HG03097 (cell line): ENCODE results near the gene SHISA5.
"Not testable (repeated sequence)": the region's sequence is repeated elsewhere in the genome, so short reads cannot be mapped to it uniquely, and the experiment has no call there.

Experiments
- ATAC-seq: cut with Tn5 transposase; IDR thresholded peaks from one replicate; pipeline ENCODE4 v1.9.1; 2021; ENCODE audit not compliant: unreplicated experiment, low FRiP score

Gene SHISA5

DNA sequence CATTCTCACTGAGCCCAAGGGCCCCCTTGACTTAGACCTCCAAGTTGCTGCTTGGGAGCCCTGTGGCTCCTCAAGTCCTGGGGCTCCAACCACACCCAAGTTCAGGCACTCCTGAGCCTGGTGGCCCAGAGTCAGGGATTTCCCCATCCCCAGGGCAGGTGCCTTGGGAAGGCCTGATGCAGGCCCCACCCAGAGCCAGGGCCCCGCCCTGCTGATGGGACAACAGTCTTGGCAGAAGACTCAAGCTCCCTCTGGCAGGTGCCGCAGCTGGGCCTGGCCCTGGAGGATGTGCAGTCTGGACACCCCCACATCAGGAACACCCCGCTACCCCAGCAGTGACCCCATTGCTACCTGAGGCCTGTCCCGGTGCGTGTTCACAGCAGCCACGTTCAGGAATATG lies 17.7 kb upstream of the SHISA5 start:
- ATAC-seq = no peak

DNA sequence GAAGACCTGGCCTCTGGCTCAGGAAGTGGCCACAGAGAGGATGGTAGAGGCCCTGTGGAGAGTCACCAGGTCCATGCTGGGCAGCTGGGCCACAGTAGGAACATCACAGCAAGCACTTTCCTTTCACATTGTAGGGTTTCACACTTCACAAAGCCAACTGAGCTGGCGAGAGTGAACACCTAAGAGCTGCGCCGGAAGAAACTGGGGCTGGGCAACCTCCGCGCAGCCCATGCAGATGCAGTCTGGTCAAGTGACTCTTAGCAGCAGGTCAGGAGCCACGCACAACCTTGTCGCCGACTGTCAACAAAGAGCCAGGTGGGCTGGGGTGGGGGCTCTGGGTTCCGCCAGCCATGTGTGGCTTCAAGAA lies 15.3 kb upstream of the SHISA5 start:
- ATAC-seq = no peak

DNA sequence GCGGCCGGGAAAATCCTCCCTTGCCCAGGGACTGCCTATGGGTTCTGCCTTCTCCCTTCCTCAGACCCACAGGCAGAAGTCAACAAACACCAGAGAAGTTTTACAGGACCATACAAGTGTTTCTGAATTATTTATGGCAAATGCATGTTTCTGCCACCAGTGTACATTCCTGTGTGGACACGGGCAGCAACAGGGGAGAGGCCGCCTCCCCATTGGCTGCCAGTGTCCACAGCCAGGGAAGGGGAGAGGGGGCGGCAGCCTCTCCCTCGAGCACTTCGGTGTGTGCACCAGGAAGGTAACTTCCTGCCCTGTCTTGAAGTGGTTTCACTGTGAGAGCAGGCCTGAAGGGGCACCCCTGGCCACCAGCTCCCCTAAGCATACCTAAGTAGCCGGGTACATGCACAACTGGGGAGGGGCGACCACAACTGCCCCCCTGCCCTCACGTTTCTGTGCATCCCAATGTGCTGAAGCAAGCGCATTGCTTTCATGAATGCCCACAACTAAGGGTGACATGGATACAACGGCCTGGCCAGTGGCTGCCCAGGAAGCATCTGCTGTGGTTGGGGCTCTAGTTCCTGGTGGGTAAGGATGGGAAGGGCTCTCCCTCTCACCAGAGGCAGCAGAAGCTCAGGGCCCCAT lies 14.8 kb upstream of the SHISA5 start:
- ATAC-seq = no peak

DNA sequence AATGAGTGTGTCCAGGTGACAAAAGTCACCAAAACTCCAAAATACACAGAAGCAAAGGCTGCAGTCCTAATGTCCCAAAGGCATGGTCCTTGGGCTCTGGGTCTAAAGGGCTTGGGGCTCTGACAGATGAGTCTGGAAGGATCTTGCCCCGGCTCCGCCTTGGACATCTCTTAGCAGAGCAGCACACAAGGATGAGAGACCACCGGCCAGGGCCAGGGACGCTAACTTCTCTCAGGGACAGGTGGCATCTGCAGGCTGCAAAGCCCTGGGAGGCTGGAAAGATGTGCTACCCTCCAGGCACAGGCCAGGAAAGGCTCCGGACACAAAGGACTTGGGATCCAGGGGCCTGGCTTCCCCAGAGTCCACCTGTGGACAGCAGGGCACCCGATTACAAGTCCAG lies 14.1 kb upstream of the SHISA5 start:
- ATAC-seq = no peak

DNA sequence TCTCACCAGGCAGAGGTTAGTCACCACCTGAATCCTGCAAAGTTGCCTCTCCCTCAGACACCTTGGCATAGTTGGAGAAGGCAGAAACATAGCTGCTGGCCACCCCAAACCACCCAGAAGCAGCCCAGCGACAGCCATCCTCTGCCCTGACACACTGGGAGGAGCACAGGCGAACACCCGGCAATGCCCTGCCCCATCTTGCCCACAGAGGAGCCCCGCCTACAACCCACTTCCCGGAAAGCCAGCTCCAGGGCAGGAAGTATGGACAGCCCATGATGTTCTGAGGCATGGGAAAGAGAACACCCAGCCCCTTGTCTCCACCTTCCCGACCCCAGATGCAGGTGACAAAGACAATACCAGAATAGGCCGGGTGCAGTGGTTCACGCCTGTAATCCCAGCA lies 12.6 kb upstream of the SHISA5 start:
- no peak for ATAC-seq

DNA sequence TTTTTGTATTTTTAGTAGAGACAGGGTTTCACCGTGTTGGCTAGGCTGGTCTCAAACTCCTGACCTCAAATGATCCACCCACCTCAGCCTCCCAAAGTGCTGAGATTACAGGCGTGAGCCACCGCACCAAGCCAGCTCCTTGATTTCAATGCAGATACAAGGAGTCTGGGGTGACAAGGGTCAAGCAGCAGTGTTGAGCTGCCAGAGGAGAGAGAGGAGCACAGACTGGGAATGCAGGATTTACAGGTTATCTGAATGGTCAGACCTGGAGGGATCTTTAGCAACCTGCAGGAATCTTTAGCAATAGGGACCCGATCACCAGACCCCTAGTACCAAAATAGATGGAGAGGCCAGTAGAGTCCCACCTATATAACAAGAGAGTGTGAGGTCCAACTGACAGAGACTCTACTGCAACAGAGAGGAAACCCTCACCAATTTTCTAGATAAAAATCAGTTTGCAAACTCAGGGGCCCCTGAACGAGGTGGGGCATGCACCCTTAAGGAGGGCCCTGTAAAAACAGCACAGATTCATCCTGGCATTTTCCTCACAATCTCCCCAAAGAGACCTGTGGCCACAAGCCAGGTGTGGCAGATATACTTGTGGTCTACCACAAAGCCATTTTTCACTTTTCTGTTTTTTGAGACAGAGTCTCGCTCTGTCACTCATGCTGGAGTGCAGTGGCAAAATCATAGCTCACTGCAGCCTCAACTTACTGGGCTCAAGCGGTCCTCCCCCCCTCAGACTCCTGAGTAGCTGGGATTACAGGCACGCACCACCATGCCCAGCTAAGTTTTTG lies 10.7 kb upstream of the SHISA5 start:
- no peak for ATAC-seq

DNA sequence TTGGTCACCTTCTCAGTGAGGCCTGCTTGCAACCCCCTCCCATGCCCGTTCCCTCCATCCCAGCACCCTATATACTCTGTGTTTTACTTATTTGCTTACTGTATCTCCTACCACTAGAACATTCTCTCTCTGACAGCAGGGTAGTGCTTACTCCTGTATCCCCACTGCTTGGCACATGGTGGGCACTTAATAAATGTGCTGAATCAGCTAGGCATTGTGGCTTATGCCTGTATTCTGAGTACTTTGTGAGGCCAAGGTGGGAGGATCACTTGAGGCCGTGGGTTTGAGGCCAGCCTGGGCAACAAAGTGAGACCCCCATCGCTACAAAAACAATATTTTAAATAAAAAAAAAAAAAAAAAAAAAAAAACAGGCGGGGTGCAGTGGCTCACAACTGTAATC lies 7.6 kb upstream of the SHISA5 start:
- no peak for ATAC-seq

DNA sequence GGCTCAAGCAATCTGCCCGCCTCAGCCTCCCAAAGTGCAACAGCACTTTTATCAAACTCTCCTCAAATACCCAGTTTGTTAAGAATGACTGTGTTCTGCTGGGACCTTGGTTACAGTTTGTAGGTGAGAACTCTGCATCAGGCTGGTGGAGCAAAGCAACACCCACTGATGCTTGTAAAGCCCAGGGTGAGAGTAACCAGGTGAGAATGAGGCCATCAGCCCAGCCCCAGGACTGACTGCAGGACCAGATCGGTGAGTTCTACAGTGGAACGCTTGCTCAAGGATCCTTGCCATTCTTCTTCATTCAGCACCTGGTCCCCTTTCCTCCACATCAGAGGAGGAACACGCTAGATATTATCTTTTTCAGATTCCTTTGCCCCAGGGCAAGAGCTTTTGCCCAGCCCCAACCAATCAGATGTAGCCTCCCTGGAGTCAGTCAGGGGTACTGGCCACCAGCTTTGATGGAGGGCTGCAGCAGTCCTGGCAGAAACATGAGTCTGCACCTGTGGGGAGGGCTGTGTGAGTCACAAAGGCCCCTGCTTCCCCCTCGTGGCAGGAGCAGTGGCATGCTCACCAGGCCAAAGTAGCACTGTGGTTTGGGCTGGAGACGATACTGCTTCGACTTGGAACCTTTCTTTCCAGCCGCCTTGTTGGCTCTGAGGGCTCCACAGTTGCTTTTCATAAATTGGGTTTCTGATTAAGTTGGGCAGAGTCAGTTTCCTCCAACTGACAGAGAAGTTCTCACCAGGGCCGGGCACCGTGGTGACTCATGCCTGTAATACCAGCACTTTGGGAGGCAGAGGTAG lies 3.5 kb upstream of the SHISA5 start:
- peak; percentile 58 for ATAC-seq

DNA sequence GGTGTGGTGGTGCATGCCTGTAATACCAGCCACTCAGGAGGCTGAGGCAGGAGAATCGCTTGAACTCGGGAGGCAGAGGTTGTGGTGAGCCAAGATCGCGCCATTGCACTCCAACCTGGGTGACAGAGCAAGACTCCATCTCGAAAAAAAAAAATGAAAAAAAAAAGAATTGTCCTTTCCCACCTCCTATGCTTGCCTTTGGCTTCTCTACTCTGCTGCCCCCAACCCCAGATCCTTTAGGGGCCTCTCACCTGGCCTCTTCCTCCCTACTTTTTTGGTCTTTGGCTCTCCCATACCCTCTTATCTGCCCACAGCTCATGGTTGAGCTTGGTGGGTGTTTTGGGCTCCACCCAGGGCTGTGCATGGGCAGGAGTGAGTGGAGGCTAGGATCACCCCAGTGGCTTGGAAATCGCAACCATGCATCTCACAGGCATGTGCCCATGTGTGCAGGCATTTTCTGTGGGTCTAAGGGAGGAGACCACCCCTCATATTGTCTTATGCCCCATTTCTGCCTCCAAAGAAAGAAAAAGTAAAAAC lies 2.1 kb upstream of the SHISA5 start:
- ATAC-seq = no peak

DNA sequence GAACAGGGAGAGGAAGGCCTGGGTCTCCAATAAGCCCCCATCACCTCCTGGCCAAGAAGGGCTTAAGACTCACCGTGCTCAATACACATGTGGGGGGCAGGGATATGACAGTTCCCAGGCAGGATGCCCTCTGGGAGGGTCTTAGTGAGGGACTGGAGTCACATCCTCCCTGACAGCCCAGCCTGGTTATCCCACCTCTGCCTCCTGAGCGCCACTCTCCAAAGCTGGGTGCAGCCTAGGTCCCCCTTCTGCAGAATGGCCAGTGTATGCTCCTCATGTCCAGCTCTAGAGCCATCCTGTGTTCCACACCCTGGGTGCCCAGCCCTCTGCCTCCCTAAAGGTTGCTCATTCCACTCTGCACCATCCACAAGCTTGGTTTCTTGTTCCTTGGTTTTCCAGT lies 1.2 kb upstream of the SHISA5 start:
- no peak for ATAC-seq

DNA sequence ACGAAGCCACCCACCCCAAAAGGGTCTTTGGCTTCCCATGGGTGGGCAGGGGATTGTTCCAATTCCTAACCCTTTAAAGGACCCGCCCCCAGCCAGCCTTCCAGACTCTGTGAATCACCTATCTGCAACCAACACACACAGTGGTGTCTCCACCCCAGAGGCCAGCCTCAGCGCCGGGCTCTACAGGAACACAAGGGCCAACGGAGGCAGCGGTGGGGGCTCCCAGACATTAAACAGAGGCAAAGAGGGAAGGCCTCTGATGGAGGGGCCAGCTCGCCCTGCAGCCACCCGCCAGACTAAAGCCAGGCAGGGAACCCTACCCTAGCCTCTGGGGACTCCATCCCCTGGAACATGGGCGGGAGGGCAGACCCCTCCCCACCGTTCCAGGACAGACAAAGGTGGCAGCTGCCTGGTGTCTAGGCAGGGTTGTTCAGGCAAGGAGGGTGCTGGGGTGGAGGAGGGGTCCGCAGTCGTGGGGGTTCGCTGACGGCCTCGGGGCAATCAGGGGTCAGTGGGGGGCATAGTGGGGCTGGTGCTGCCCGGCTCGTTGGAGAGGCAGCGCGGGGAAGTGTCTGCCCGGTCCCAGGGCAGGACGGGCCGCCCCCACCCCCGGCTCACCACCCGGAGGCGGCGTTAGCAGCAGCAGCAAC lies 448 bp downstream of the SHISA5 start:
- no peak for ATAC-seq

DNA sequence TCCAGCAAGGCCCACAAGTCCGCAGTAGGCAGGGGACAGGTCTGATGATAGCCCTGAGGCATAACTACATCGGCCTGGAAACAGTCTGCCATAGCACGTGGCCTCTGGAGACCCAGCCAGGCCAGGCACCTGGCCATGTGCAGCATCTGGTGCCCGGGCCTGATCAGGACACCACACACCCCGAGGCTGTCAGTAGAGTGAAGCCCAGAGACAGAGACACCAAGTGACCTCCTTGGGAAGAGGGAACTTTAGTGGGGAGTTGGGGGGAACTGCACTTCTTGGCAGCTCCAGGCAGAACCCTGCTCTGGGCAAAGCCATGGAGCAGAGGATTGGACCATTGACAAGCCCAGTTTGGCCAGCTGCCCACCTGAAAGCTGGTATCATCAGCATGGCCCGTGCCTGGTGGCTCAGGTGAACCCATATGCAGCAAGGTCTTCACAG lies 1.2 kb downstream of the SHISA5 start:
- ATAC-seq = no peak

DNA sequence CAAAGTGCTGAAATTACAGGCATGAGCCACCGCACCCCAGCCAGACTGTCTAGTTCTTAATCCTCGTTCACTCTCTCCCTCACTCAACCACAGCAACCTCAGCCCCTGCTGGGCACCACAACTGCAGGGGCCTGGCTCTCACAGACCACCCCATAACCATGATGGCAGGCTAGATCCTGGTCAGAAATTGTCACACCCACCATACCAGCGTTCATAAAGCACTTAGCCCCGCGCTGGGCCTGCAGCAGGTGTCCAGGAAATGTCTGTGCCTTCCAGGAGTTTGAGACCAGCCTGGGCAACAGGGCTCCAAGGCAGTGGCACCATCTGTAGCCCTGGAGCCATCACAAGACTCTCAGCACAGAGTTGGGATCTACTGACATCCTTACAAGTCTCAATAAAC lies 1.9 kb downstream of the SHISA5 start:
- no peak for ATAC-seq

DNA sequence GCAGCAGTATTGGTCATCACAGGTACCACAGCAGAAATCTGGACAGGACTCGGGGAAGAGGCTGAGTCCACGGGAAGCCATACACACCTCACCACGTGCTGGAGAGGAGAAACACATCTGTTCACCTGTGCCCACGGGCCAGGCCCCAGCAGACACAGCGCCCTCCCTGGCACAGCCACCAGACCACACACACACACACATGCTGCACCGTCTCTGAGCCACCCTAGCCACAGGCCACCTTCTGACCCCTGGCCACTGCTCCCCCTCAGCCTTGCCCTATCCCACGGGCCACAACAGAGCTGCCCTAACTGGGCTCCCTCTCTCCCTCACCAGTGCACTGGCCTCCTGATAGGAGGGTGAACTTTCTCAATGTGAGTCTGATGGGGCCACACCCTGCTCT lies 2.8 kb downstream of the SHISA5 start:
- no peak for ATAC-seq

DNA sequence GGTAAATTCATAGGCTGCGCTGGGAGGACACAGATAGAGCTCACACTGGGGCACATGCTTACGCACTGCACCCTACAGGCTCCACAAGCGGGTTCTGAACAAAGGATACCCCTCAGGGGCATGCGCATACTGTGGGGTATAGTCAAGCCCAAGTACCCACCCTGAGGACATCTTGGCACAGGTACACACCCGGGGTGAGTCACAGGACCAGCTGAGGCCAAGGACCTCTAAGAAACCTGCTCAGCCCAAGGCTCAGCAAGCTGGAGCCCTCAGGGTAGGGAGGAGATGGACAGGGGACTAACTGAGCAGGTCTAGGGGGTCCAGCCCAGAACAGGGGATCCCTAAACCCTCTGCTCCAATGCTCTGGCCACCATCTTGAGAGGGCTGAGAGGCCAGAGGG lies 3.3 kb downstream of the SHISA5 start:
- no peak for ATAC-seq

DNA sequence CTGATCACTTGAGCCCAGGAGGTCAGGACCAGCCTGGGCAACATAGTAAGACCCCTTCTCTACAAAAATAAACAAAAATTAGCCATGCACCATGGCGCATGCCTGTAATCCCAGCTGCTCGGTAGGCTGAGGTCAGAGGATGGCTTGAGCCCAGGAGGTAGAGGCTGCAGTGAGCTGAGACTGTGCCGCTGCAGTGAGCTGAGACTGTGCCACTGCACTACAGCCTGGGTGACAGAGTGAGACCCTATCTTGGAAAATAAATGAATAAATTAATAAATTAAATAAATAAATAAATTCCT lies 10.8 kb downstream of the SHISA5 start:
- no peak for ATAC-seq

DNA sequence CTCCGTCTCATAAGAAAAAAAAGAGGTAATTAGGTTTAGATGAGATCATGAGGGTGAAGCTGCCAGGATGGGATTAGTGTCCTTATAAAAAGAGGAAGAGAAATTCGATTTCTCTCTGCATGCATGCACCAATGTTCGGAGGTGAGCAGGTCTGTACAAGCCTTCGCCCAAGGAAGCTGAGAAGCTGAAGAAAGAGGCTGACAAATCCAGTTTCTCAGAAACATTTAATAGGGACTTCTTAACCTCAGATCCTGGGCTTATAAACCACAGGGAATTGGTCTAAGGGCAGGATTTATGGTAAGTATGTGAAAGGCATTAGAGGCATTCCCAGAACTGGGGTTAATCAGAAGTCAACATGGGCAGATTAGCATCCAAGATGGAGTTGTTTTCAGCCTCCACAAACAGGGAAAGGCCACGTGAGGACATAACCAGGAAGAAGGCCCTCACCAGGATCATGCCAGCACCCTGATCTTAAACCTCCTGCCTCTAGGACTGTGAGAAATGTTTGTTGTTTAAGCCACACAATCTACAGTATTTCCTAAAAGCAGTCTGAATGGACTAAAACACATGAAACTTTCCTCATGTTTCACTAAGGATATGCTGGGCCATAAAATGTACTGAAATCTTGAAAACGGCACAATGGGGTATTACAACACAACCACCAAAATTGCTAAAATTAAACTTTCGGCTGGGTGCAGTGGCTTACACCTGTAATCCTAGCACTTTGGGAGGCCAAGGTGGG lies 11.3 kb downstream of the SHISA5 start:
- no peak for ATAC-seq

DNA sequence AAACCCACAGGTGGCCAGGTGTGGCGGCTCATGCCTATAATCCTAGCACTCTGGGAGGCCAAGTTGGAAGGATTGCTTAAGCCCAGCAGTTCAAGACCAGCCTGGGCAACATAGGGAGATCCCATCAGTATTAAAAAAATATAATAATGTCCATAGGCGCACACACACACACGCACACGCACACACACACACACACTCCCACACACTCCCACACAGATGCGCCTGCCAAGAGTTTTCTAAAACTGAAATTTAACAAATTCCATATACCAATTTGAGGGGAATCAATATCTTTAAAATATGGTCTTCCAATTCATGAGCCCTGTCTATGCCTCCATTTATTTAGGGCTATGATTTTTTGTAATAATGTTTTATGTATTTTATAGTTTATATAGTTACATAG lies 17.0 kb downstream of the SHISA5 start:
- ATAC-seq = no peak

DNA sequence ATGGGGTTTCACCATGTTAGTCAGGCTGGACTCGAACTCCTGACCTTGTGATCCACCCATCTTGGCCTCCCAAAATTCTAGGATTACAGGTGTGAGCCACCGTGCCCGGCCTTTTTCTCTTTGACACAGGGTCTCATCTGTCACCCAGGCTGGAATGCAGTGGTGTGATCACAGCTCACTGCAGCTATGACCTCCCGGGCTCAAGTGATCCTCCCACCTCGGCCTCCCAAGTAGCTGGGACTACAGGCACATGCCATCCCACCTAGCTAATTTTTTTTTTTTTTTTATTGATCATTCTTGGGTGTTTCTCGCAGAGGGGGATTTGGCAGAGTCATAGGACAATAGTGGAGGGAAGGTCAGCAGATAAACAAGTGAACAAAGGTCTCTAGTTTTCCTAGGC lies 21.2 kb downstream of the SHISA5 start:
- not testable (repeated sequence) for ATAC-seq

DNA sequence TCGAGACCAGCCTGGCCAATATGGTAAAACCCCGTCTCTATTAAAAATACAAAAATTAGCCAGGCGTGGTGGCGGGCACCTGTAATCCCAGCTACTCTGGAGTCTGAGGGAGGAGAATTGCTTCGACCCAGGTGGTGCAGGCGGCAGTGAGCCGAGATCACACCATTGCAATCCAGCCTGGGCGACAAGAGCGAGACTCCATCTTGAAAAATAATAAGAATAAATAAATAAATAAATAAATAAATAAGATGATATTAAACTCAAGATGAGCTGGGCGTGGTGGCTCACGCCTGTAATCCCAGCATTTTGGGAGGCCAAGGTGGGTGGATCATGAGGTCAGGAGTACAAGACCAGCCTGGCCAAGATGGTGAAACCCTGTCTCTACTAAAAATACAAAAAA lies 23.1 kb downstream of the SHISA5 start:
- ATAC-seq = not testable (repeated sequence)
